Measurements from ENCODE around the gene SPINK6. TPM values are rescaled to one million over a fixed set of nuclear protein-coding genes. Genes with fewer than 3 reads are reported as not detected.

Gene SPINK6
- total RNA-seq, 1 experiment from 2014 or later = not detected

DNA sequence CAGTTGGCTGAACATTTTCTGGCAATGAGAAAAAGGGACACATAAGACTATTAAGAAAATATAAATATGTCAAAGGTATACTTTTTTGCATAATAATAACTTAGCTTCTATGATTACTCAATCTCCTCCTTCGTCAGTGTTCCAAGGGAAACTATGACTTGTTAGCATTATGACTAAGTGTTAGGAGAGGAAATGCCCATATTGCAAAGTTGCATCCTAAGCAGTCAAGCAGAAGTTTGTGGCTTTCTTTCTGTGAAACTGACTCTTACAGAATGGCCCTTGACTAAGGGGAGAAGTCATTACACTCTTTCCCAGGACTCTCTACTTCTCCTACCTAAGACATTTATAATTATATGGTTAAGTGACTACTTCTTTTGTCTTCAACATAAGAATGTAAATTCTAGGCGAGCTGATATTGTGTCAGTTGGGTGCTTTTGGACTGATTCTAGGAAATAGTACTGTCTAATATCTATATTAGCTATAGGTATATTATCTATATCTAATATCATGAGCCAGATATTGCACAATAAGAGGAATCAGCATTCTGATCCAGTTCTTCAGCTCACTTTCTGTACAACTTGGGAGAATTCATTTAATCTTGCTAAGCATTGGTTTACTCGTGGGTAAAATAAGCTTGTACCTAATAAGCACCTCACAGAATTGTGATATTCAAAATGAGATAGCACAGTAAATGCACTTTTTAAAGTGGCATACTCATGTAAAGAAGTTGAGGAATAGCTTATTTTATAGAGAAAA lies 16.4 kb upstream of the SPINK6 start (continued):
- TF ChIP-seq TCF7L2 (IDR thresholded peaks at IDR 0.05; ENCODE audit: borderline replicate concordance, extremely low read depth, insufficient read depth, insufficient read length) (no peak), SP1 (IDR thresholded peaks at IDR 0.05; ENCODE audit: low read depth) (no peak), EZH2 (IDR thresholded peaks at IDR 0.05) (no peak), EZH2phosphoT487 (IDR thresholded peaks at IDR 0.05; ENCODE audit: borderline replicate concordance) (no peak), JUND (IDR thresholded peaks at IDR 0.05) (no peak), SRF (IDR thresholded peaks at IDR 0.05; ENCODE audit: low read depth) (no peak)
- TF ChIP-seq, protein P1, sequence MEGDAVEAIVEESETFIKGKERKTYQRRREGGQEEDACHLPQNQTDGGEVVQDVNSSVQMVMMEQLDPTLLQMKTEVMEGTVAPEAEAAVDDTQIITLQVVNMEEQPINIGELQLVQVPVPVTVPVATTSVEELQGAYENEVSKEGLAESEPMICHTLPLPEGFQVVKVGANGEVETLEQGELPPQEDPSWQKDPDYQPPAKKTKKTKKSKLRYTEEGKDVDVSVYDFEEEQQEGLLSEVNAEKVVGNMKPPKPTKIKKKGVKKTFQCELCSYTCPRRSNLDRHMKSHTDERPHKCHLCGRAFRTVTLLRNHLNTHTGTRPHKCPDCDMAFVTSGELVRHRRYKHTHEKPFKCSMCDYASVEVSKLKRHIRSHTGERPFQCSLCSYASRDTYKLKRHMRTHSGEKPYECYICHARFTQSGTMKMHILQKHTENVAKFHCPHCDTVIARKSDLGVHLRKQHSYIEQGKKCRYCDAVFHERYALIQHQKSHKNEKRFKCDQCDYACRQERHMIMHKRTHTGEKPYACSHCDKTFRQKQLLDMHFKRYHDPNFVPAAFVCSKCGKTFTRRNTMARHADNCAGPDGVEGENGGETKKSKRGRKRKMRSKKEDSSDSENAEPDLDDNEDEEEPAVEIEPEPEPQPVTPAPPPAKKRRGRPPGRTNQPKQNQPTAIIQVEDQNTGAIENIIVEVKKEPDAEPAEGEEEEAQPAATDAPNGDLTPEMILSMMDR (IDR thresholded peaks at IDR 0.05 in 2 of 3, conservative IDR thresholded peaks at IDR 0.05 in 1 of 3; ENCODE audit: borderline replicate concordance in 1 of 3, insufficient read depth in 1 of 3, low read depth in 2 of 3, low read length in 2 of 3) = no peak
- TF ChIP-seq, protein P2, sequence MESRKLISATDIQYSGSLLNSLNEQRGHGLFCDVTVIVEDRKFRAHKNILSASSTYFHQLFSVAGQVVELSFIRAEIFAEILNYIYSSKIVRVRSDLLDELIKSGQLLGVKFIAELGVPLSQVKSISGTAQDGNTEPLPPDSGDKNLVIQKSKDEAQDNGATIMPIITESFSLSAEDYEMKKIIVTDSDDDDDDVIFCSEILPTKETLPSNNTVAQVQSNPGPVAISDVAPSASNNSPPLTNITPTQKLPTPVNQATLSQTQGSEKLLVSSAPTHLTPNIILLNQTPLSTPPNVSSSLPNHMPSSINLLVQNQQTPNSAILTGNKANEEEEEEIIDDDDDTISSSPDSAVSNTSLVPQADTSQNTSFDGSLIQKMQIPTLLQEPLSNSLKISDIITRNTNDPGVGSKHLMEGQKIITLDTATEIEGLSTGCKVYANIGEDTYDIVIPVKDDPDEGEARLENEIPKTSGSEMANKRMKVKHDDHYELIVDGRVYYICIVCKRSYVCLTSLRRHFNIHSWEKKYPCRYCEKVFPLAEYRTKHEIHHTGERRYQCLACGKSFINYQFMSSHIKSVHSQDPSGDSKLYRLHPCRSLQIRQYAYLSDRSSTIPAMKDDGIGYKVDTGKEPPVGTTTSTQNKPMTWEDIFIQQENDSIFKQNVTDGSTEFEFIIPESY (IDR thresholded peaks at IDR 0.05; ENCODE audit: extremely low read depth, insufficient replicate concordance, low read length) = no peak

DNA sequence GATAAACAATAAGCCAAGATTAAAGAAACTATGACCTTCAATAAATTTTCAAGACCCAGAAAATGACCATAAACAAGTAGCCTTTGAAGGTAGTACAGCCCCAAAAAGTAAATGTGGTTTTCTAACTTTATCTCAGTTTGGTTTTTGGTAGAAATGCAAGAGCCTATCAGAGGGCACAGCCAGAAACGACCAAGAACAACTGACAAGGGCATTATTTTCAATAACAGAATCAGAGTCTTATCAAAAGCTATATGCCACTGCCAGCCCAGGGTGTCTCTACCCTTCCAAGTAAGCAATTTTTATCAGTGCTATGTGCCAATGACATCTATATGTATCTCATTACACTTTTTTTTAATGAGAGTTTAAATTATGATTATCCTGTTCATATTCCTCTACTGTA lies 11.8 kb upstream of the SPINK6 start:
- no peaks in the 10 kb centered on the region; the same call in 1 of the 2 replicates for H4K20me1 ChIP-seq (ENCODE audit: insufficient read depth)
- RAD21 ChIA-PET (ENCODE audit: low non-redundant PET in 1 of 2, low total read pairs in 2 of 2, uncharacterized antibody in 2 of 2, unreplicated experiment in 2 of 2) = no interaction called here
- no peak for DNase-seq (ENCODE audit: low read depth, low spot score)
- no peaks in the 10 kb centered on the region; the same call in 1 of the 2 replicates for H3K27me3 ChIP-seq (ENCODE audit: insufficient read depth, low read length)
- no peak overlapping the region for H3K9ac ChIP-seq (ENCODE audit: low read length)
- CTCF ChIA-PET = interaction anchor here (0.8 kb wide), 1 partner anchor 540 kb away, joined by 3 read pairs; no protein-coding TSS in a partner anchor
- H3K4me2 ChIP-seq (ENCODE audit: low read length) = no peak overlapping the region
- H3K4me1 ChIP-seq (ENCODE audit: control insufficient read depth in 1 of 2, insufficient read depth in 2 of 2, low read length in 2 of 2) = no peaks in the 10 kb centered on the region
- H3K9me2 ChIP-seq (ENCODE audit: insufficient read depth) = no peaks in the 10 kb centered on the region
- H3K4me3 ChIP-seq (replicated peaks in 1 of 2; ENCODE audit: low read depth in 1 of 2, low read length in 2 of 2) = no peak overlapping the region
- intact Hi-C loops (cut with micrococcal nuclease) = no loop called here
- BruUV-seq (replicated peaks) = no TSS peak
- H3K36me3 ChIP-seq (ENCODE audit: control insufficient read depth in 1 of 2, insufficient read depth in 2 of 2, low read length in 2 of 2) = no peaks in the 10 kb centered on the region
- H3K27ac ChIP-seq (ENCODE audit: low read depth, low read length) = no peak overlapping the region
- POLR2A ChIA-PET = no interaction called here
- no peak overlapping the region for H2AFZ ChIP-seq (ENCODE audit: low read depth, low read length, poor library complexity, severe bottlenecking)
- H3K79me2 ChIP-seq (ENCODE audit: insufficient read depth, low read length) = no peaks in the 10 kb centered on the region
- H3K9me3 ChIP-seq (ENCODE audit: control insufficient read depth in 1 of 2, insufficient read depth in 1 of 2, low read depth in 1 of 2, low read length in 2 of 2) = no peaks in the 10 kb centered on the region
- ATAC-seq = no peak
- TF ChIP-seq ZFX (IDR thresholded peaks at IDR 0.05) = no peak
- no peak for TF ChIP-seq POLR2AphosphoS5 (IDR thresholded peaks at IDR 0.05; ENCODE audit: low read depth, low read length)
- no peak for TF ChIP-seq RAD21 (IDR thresholded peaks at IDR 0.05; ENCODE audit: low read depth)
- no peak for TF ChIP-seq TCF7L2 (IDR thresholded peaks at IDR 0.05; ENCODE audit: borderline replicate concordance, extremely low read depth, insufficient read depth, insufficient read length)
- no peak for TF ChIP-seq CBX3 (IDR thresholded peaks at IDR 0.05; ENCODE audit: low read depth)
- no peak for TF ChIP-seq SIN3A (IDR thresholded peaks at IDR 0.05; ENCODE audit: low read depth)
- TF ChIP-seq, protein P3, sequence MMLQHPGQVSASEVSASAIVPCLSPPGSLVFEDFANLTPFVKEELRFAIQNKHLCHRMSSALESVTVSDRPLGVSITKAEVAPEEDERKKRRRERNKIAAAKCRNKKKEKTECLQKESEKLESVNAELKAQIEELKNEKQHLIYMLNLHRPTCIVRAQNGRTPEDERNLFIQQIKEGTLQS (IDR thresholded peaks at IDR 0.05) = no peak
- TF ChIP-seq POLR2A (IDR thresholded peaks at IDR 0.05; ENCODE audit: borderline replicate concordance, extremely low read depth, insufficient read depth, insufficient read length) = no peak
- TF ChIP-seq, protein P4, sequence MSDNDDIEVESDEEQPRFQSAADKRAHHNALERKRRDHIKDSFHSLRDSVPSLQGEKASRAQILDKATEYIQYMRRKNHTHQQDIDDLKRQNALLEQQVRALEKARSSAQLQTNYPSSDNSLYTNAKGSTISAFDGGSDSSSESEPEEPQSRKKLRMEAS (IDR thresholded peaks at IDR 0.05) = no peak
- TF ChIP-seq FOSL1 (IDR thresholded peaks at IDR 0.05; ENCODE audit: low read depth) = no peak
- no peak for TF ChIP-seq EZH2 (IDR thresholded peaks at IDR 0.05)
- TF ChIP-seq YY1 (IDR thresholded peaks at IDR 0.05; ENCODE audit: extremely low read depth, insufficient replicate concordance, low read depth, low read length) = no peak
